H1 (cell line): ENCODE data around the gene SWT1. TPM values are rescaled to one million over a fixed set of nuclear protein-coding genes. Genes with fewer than 3 reads are reported as not detected.

Experiments used
- CTCF ChIA-PET: fragments of 300-600 bp; sonication (Branson Sonifier 250); formaldehyde crosslinking; loops from one replicate; lab custom pipeline; 2021; ENCODE audit not compliant: partially characterized antibody; lab: Charles Lee
- POLR2A ChIA-PET: fragments of 300-600 bp; sonication (Branson Sonifier 250); formaldehyde crosslinking; loops from one replicate; lab custom pipeline; 2021; ENCODE audit warnings: inconsistent platforms; ENCODE audit not compliant: partially characterized antibody; lab: Charles Lee
- DNase-seq, 2 experiments: peaks; one replicate each; pipeline versions ENCODE4 v3.0.0 to v3.0.0-alpha.2; 2010 to 2022; ENCODE audit warnings: low spot score in 2 of 2, low read depth in 1 of 2, mixed read lengths in 1 of 2
- FAIRE-seq: peaks from 2 replicates; lab custom pipeline; 2011; peaks lifted over from hg19 to GRCh38; lab: Jason Lieb, UNC
- H2AFZ ChIP-seq: 2 replicates; pipeline ENCODE4 v1.8.1; 2012; ENCODE audit warnings: low read length, inconsistent platforms
- H2AK5ac ChIP-seq: 2 replicates; pipeline ENCODE4 v1.6.1; 2013; ENCODE audit warnings: low read depth, low read length
- H2BK120ac ChIP-seq: replicated peaks from 2 replicates; pipeline ENCODE3; 2013; ENCODE audit warnings: low read depth, low read length, inconsistent platforms
- H2BK12ac ChIP-seq: 2 replicates; pipeline ENCODE4 v1.6.1; 2013; ENCODE audit warnings: low read depth, low read length
- H2BK15ac ChIP-seq: 2 replicates; pipeline ENCODE4 v1.6.1; 2013; ENCODE audit warnings: low read length
- H2BK20ac ChIP-seq: 2 replicates; pipeline ENCODE4 v1.6.1; 2013; ENCODE audit warnings: low read length
- H2BK5ac ChIP-seq: 2 replicates; pipeline ENCODE4 v1.6.1; 2013; ENCODE audit warnings: low read depth, low read length
- H3K14ac ChIP-seq: 2 replicates; pipeline ENCODE4 v1.6.1; 2013; ENCODE audit warnings: inconsistent platforms; ENCODE audit not compliant: insufficient read length
- H3K18ac ChIP-seq: 2 replicates; pipeline ENCODE4 v1.6.1; 2013; ENCODE audit warnings: low read length; ENCODE audit errors: extremely low read depth
- H3K23ac ChIP-seq: 2 replicates; pipeline ENCODE4 v1.6.1; 2013; ENCODE audit warnings: inconsistent platforms; ENCODE audit not compliant: insufficient read length
- H3K23me2 ChIP-seq: 2 replicates; pipeline ENCODE4 v1.6.1; 2013; ENCODE audit warnings: low read depth, low read length
- H3K27ac ChIP-seq: 2 replicates; pipeline ENCODE4 v1.6.1; 2011; ENCODE audit warnings: low read depth, low read length, inconsistent platforms
- H3K27me3 ChIP-seq, 4 experiments: replicated peaks in 1 of 4; 1 replicate in 1 of 4; 2 replicates in 3 of 4; pipeline versions ENCODE4 v1.6.1 to v1.8.1; 2011 to 2013; ENCODE audit warnings: low read length in 3 of 4, mild to moderate bottlenecking in 3 of 4, inconsistent platforms in 2 of 4, mixed read lengths in 2 of 4, moderate library complexity in 1 of 4; ENCODE audit not compliant: control insufficient read depth in 3 of 4, insufficient read depth in 3 of 4; ENCODE audit errors: extremely low read depth in 1 of 4
- H3K36me3 ChIP-seq, 4 experiments: 2 replicates each; pipeline versions ENCODE4 v1.6.1 to v1.8.1; 2011 to 2013; ENCODE audit warnings: mild to moderate bottlenecking in 4 of 4, low read length in 3 of 4, moderate library complexity in 2 of 4, control low read depth in 1 of 4, inconsistent platforms in 1 of 4; ENCODE audit not compliant: insufficient read depth in 4 of 4, control insufficient read depth in 2 of 4
- H3K4ac ChIP-seq: replicated peaks from 2 replicates; pipeline ENCODE3; 2013; ENCODE audit warnings: low read length, low read depth, mixed read lengths, inconsistent platforms; ENCODE audit not compliant: insufficient read length
- H3K4me1 ChIP-seq, 4 experiments: replicated peaks in 1 of 4; 1 replicate in 1 of 4; 2 replicates in 3 of 4; pipeline versions ENCODE4 v1.6.1 to v1.8.1; 2011 to 2013; ENCODE audit warnings: low read length in 3 of 4, inconsistent platforms in 2 of 4, mixed read lengths in 1 of 4; ENCODE audit not compliant: insufficient read depth in 4 of 4, control insufficient read depth in 3 of 4
- H3K4me2 ChIP-seq, 2 experiments: 2 replicates each; pipeline versions ENCODE4 v1.6.1 to v1.8.1; 2011 to 2013; ENCODE audit warnings: low read depth in 2 of 2, low read length in 2 of 2, control low read depth in 1 of 2, inconsistent platforms in 1 of 2, mild to moderate bottlenecking in 1 of 2; ENCODE audit not compliant: insufficient read depth in 1 of 2
- H3K4me3 ChIP-seq, 4 experiments: fragments of 200-600, 300-600 bp in 1 of 4; sonication (generic), shearing (Covaris generic), sonication (Bioruptor Twin) in 1 of 4; 2 replicates each; pipeline versions ENCODE4 v1.5.1 to v1.8.1; 2011 to 2016; ENCODE audit warnings: low read length in 4 of 4, low read depth in 3 of 4, control low read depth in 2 of 4, inconsistent platforms in 2 of 4, mild to moderate bottlenecking in 2 of 4, mixed read lengths in 1 of 4, moderate library complexity in 1 of 4; ENCODE audit not compliant: insufficient read depth in 2 of 4; ENCODE audit errors: extremely low read depth in 1 of 4
- H3K56ac ChIP-seq: replicated peaks from 2 replicates; pipeline ENCODE3; 2013; ENCODE audit warnings: low read depth, mild to moderate bottlenecking, mixed read lengths, low read length, inconsistent platforms; ENCODE audit not compliant: insufficient read length
- H3K79me1 ChIP-seq: 2 replicates; pipeline ENCODE4 v1.6.1; 2013; ENCODE audit warnings: low read depth, low read length, control low read depth
- H3K79me2 ChIP-seq, 2 experiments: 2 replicates each; pipeline versions ENCODE4 v1.6.1 to v1.8.1; 2012 to 2013; ENCODE audit warnings: low read length in 2 of 2, mild to moderate bottlenecking in 2 of 2, inconsistent platforms in 1 of 2; ENCODE audit not compliant: insufficient read depth in 2 of 2, control insufficient read depth in 1 of 2
- H3K9ac ChIP-seq, 4 experiments: replicated peaks in 1 of 4; 1 replicate in 1 of 4; 2 replicates in 3 of 4; pipeline versions ENCODE4 v1.6.1 to v1.8.1; 2011 to 2013; ENCODE audit warnings: low read depth in 3 of 4, low read length in 3 of 4, control low read depth in 2 of 4, mild to moderate bottlenecking in 2 of 4, moderate library complexity in 2 of 4, inconsistent platforms in 1 of 4; ENCODE audit errors: extremely low read depth in 1 of 4
- H3K9me3 ChIP-seq, 2 experiments: 2 replicates each; pipeline versions ENCODE4 v1.6.1 to v1.8.1; 2012 to 2013; ENCODE audit warnings: mild to moderate bottlenecking in 2 of 2, moderate library complexity in 2 of 2, control low read depth in 1 of 2, inconsistent platforms in 1 of 2, low read depth in 1 of 2, low read length in 1 of 2, mixed read lengths in 1 of 2; ENCODE audit not compliant: insufficient read depth in 2 of 2
- H4K20me1 ChIP-seq, 2 experiments: replicated peaks in 1 of 2; 2 replicates each; pipeline versions ENCODE3 to v1.8.1; 2011 to 2013; ENCODE audit warnings: inconsistent platforms in 2 of 2, low read length in 2 of 2, mild to moderate bottlenecking in 1 of 2; ENCODE audit not compliant: insufficient read depth in 2 of 2, control insufficient read depth in 1 of 2
- H4K5ac ChIP-seq: 2 replicates; pipeline ENCODE4 v1.6.1; 2013; ENCODE audit warnings: low read length, low read depth, mixed read lengths, inconsistent platforms; ENCODE audit not compliant: insufficient read length
- H4K8ac ChIP-seq: 2 replicates; pipeline ENCODE4 v1.8.0; 2013; ENCODE audit warnings: mild to moderate bottlenecking, moderate library complexity, low read length, inconsistent platforms; ENCODE audit not compliant: insufficient read depth; ENCODE audit errors: extremely low read depth
- H4K91ac ChIP-seq: replicated peaks from 2 replicates; pipeline ENCODE3; 2013; ENCODE audit warnings: low read length, mixed read lengths, inconsistent platforms; ENCODE audit not compliant: insufficient read length
- CBX8 ChIP-seq: fragments of 300-800, 300-1000 bp; sonication (generic); IDR thresholded peaks from 2 replicates; pipeline ENCODE4 v1.7.1; 2016; ENCODE audit warnings: low read depth, low read length, borderline replicate concordance
- CEBPB ChIP-seq: IDR thresholded peaks from 2 replicates; pipeline ENCODE4 v1.6.1; 2012; ENCODE audit warnings: low read depth, low read length
- EGR1 ChIP-seq: IDR thresholded peaks from 2 replicates; pipeline ENCODE4 v1.6.1; 2011; ENCODE audit warnings: low read depth, low read length, borderline replicate concordance
- EZH2 ChIP-seq: fragments of 200-600 bp; sonication (generic); IDR thresholded peaks from 2 replicates; pipeline ENCODE4 v1.7.1; 2012; ENCODE audit warnings: low read depth, mild to moderate bottlenecking, moderate library complexity, low read length, inconsistent platforms; ENCODE audit not compliant: severe bottlenecking
- KDM1A ChIP-seq: fragments of 200-600, 300-600 bp; sonication (generic); IDR thresholded peaks from 2 replicates; pipeline ENCODE4 v1.7.1; 2016; ENCODE audit warnings: mild to moderate bottlenecking, low read length, borderline replicate concordance
- KDM4A ChIP-seq: IDR thresholded peaks from one replicate; pipeline ENCODE4 v1.7.1; 2012; ENCODE audit warnings: low read depth, mild to moderate bottlenecking, moderate library complexity, low read length, inconsistent platforms; ENCODE audit not compliant: severe bottlenecking
- SIRT6 ChIP-seq: IDR thresholded peaks from one replicate; pipeline ENCODE4 v1.7.1; 2012; ENCODE audit warnings: low read length, inconsistent platforms
- SP4 ChIP-seq: IDR thresholded peaks from 2 replicates; pipeline ENCODE4 v1.6.1; 2012; ENCODE audit warnings: low read length, inconsistent platforms
- SRF ChIP-seq: IDR thresholded peaks from 2 replicates; pipeline ENCODE4 v1.6.1; 2011; ENCODE audit warnings: mild to moderate bottlenecking, low read depth, low read length, moderate library complexity
- TBP ChIP-seq: IDR thresholded peaks from 2 replicates; pipeline ENCODE4 v1.6.1; 2011; ENCODE audit warnings: low read depth, low read length, improper control_type of control experiment
- WGBS, 2 experiments: shearing (Covaris generic) in 1 of 2; methylation state at CpG; one replicate each; pipeline versions ENCODE4 v1.1.6 to v1.1.7; 2013 to 2015; ENCODE audit warnings: low lambda C conversion rate in 2 of 2, mixed read lengths in 2 of 2, inconsistent platforms in 1 of 2, low coverage in 1 of 2, missing lambda C conversion rate in 1 of 2; ENCODE audit not compliant: insufficient replicate concordance in 2 of 2, insufficient coverage in 1 of 2, insufficient read length in 1 of 2; ENCODE audit errors: extremely low coverage in 1 of 2, missing lambda C conversion rate in 1 of 2; 5-methylcytosine and 5-hydroxymethylcytosine counted together
- polyA plus RNA-seq, 7 experiments: library from polyadenylated mRNA; depleted of rRNA in 3 of 7; stranded (reverse) in 5 of 7; unstranded in 2 of 7; fragments of >200 nt in 5 of 7; fragments of 200-250 nt in 2 of 7; gene quantifications; 1 replicate in 5 of 7; 2 replicates in 1 of 7; 4 replicates in 1 of 7; pipeline versions ENCODE4 v1.2.1 to v1.2.3, GENCODE V29; 2011 to 2013; ENCODE audit warnings: missing spikeins in 2 of 7, mixed read lengths in 2 of 7
- total RNA-seq: library from RNA; stranded (reverse); fragmentation: NEBNext Ultra II Directional; extraction: Animal tissue kit (Norgen Biotek cat#: 25700); gene quantifications from 2 replicates; pipeline ENCODE4 v1.2.1, GENCODE V29; 2021

SWT1 gene
- total and polyA plus RNA-seq, 2 of the 8 experiments (the other 6 are each of a cell fraction or from before 2014, with no cell fraction given): 1.4 to 6.2 TPM

DNA sequence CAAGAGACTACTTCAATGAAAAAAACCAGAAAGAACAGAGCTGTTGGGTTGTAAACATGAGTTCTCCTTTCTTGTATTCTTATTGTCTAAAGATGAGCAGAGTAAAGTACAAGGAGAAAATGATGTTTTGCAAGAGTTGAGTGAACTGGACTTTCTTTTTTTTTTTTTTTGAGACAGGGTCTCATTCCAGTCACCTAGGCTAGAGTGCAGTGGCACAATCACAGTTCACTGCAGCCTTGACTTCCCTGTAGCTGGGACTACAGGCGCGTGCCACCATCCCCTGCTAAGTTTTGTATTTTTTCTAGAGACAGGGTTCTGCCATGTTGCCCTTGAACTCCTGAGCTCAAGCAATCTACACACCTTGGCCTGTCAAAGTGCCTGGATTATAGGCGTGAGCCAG lies 167.2 kb downstream of the SWT1 start:
- 95% methylated on average over 3 of the region's 3 CpGs; no CpG with 5 or more reads in 1 of the 2 experiments for WGBS, 2 experiments
- Histone ChIP-seq H3K4me3 (no peak overlapping the region), H3K79me2 (no peaks in the 10 kb centered on the region), H2AFZ (no peak overlapping the region), H3K27ac (no peak overlapping the region), H2BK20ac (no peak overlapping the region), H2BK120ac (no peak overlapping the region), H3K9ac (no peak overlapping the region), H4K5ac (no peak overlapping the region), H3K9me3 (peaks cover 0 to 7% of the 10 kb centered on the region in 2 experiments; a peak in 1 of 4 replicates), H3K56ac (no peak overlapping the region), H4K91ac (no peak overlapping the region), H3K23ac (no peak overlapping the region), H4K20me1 (no peaks in the 10 kb centered on the region), H2BK12ac (no peak overlapping the region), H3K36me3 (peaks cover 0 to 4% (median 0%) of the 10 kb centered on the region in 4 experiments; a peak in 1 of 8 replicates), H3K4me1 (peaks cover 0 to 2% (median under 1%) of the 10 kb centered on the region in 4 experiments; a peak in 2 of 7 replicates), H2BK5ac (no peak overlapping the region), H3K4ac (no peak overlapping the region), H3K79me1 (no peaks in the 10 kb centered on the region), H3K27me3 (no peaks in the 10 kb centered on the region), H3K23me2 (no peaks in the 10 kb centered on the region), H3K4me2 (no peak overlapping the region), H3K14ac (no peak overlapping the region), H2AK5ac (no peak overlapping the region), H3K18ac (no peak overlapping the region), H4K8ac (no peak overlapping the region), H2BK15ac (no peak overlapping the region)
- FAIRE-seq (no peak), DNase-seq (no peak)
- POLR2A ChIA-PET: no interaction called here
- TF ChIP-seq SP4: no peak
- TF ChIP-seq SIRT6: no peak
- TF ChIP-seq TBP: no peak
- no peak for TF ChIP-seq KDM4A
- TF ChIP-seq CBX8: no peak
- TF ChIP-seq KDM1A: no peak
- TF ChIP-seq SRF: no peak
- TF ChIP-seq EZH2: no peak
- no peak for TF ChIP-seq EGR1
- no peak for TF ChIP-seq CEBPB
- CTCF ChIA-PET: interaction anchor here (0.8 to 1.1 kb wide), 3 partner anchors 127 to 395 kb away, joined by 4 read pairs; no protein-coding TSS in a partner anchor
